Measurements from ENCODE around the gene GNS. TPM values are rescaled to one million over a fixed set of nuclear protein-coding genes. Genes with fewer than 3 reads are reported as not detected.
"Not testable (repeated sequence)": the region's sequence is repeated elsewhere in the genome, so short reads cannot be mapped to it uniquely, and the experiment has no call there.

The GNS gene
- total RNA-seq, 1 donor from 2014 or later: 103 TPM

GRCh38 chr12:64695550-64695949, 63.7 kb downstream of the GNS start:
- DNase-seq: no peak

GRCh38 chr12:64694130-64695040, 64.8 kb downstream of the GNS start:
- peak; percentile 67 for DNase-seq

- DNase-seq: peak; percentile 90
Observed at GRCh38 chr12:64691795-64692583, 67.2 kb downstream of the GNS start.

- no peak for DNase-seq
Observed at GRCh38 chr12:64691227-64691794, 67.9 kb downstream of the GNS start.

GRCh38 chr12:64690236-64690635, 69.0 kb downstream of the GNS start:
- not testable (repeated sequence) for DNase-seq

- DNase-seq: no peak
Observed at GRCh38 chr12:64688715-64689114, 70.5 kb downstream of the GNS start.

- no peak for DNase-seq
Observed at GRCh38 chr12:64688219-64688618, 71.0 kb downstream of the GNS start.

GRCh38 chr12:64687816-64688215, 71.4 kb downstream of the GNS start:
- DNase-seq: no peak

GRCh38 chr12:64685605-64686004, 73.6 kb downstream of the GNS start:
- DNase-seq: no peak

- DNase-seq: no peak
Observed at GRCh38 chr12:64685050-64685449, 74.2 kb downstream of the GNS start.

- DNase-seq: no peak
Observed at GRCh38 chr12:64683816-64684543, 75.2 kb downstream of the GNS start.

GRCh38 chr12:64682572-64683277, 76.5 kb downstream of the GNS start:
- DNase-seq: peak; percentile 82

- DNase-seq: no peak
Observed at GRCh38 chr12:64681200-64682052, 77.8 kb downstream of the GNS start.

GRCh38 chr12:64680235-64680634, 79.0 kb downstream of the GNS start:
- no peak for DNase-seq

- peak; percentile 82 for DNase-seq
Observed at GRCh38 chr12:64679487-64680001, 79.7 kb downstream of the GNS start.

GRCh38 chr12:64678835-64679234, 80.4 kb downstream of the GNS start:
- no peak for DNase-seq

- no peak for DNase-seq
Observed at GRCh38 chr12:64678248-64678647, 81.0 kb downstream of the GNS start.

- DNase-seq: no peak
Observed at GRCh38 chr12:64675795-64676194, 83.4 kb downstream of the GNS start.

GRCh38 chr12:64674367-64674922, 84.8 kb downstream of the GNS start:
- DNase-seq: no peak

Measured in tongue (tissue), 2 donors.